Measurements from ENCODE around the gene SNTG2. TPM values are rescaled to one million over a fixed set of nuclear protein-coding genes. Genes with fewer than 3 reads are reported as not detected.
A peak's percentile ranks its signal among the peaks of the same experiment; 100 is the strongest.

The SNTG2 gene
- total RNA-seq, 4 donors from 2014 or later, result 3.3 to 7.4 (median 4.5) TPM

DNA sequence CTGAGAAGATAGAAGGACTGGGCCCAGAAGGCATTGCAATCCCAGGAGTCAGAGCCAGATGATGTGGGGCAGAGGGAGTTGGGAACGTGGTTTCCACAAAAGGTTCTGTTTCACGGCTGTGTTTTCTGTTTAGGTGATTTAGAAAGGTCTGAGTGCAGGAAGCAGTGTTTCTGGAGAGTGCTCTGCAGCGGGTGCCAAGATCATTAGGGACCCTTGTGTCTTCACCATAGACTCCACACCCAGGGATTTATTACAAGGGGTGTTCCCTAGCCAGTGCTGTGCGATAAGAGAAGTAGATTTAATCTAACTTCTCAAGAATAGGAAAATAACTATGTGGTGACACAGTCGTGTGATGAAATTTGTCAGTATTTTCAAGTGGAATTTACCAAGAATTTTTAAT is 241.5 kb downstream of the SNTG2 start:
- Histone ChIP-seq H3K4me3 (no peak overlapping the region), H3K9me3 (peaks cover 0 to 13% (median 8%) of the 10 kb centered on the region in 4 donors), H3K4me1 (no peaks in the 10 kb centered on the region), H3K36me3 (no peaks in the 10 kb centered on the region), H3K27me3 (no peaks in the 10 kb centered on the region), H3K27ac (replicated peaks in 1 of 4) (no peak overlapping the region)
- intact Hi-C loops (cut with DNase I), result no loop called here
- no peak for DNase-seq (ENCODE audit: extremely low spot score)
- 82% methylated on average over 5 of the region's 5 CpGs for WGBS
- TF ChIP-seq POLR2A (IDR thresholded peaks at IDR 0.05; ENCODE audit: low read depth) (no peak), EP300 (IDR thresholded peaks at IDR 0.05) (no peak), POLR2AphosphoS5 (IDR thresholded peaks at IDR 0.05) (no peak)
- TF ChIP-seq, protein P1, sequence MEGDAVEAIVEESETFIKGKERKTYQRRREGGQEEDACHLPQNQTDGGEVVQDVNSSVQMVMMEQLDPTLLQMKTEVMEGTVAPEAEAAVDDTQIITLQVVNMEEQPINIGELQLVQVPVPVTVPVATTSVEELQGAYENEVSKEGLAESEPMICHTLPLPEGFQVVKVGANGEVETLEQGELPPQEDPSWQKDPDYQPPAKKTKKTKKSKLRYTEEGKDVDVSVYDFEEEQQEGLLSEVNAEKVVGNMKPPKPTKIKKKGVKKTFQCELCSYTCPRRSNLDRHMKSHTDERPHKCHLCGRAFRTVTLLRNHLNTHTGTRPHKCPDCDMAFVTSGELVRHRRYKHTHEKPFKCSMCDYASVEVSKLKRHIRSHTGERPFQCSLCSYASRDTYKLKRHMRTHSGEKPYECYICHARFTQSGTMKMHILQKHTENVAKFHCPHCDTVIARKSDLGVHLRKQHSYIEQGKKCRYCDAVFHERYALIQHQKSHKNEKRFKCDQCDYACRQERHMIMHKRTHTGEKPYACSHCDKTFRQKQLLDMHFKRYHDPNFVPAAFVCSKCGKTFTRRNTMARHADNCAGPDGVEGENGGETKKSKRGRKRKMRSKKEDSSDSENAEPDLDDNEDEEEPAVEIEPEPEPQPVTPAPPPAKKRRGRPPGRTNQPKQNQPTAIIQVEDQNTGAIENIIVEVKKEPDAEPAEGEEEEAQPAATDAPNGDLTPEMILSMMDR (IDR thresholded peaks at IDR 0.05), result no peak

DNA sequence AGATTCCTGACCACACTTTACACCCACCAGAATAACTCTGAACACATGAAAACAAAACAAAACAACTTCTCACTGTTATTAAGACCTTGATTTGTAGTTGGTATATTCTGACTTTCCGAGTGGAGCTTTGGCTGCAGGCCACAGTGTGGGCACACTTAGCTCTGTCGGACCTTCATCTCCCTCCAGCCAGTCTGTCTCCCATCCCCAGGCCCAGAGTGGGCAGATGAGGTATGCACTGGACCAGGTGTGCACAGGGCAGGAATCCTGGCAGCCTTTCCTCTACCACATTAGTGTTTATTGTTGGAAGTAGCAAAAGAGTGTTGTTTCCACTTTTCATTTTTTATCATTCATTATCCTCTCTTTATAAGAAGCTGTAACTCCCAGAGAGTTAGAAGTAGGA is 243.2 kb downstream of the SNTG2 start:
- Histone ChIP-seq H3K4me3 (no peak overlapping the region), H3K9me3 (peaks cover 0 to 15% (median 9%) of the 10 kb centered on the region in 4 donors), H3K27me3 (no peaks in the 10 kb centered on the region), H3K36me3 (no peaks in the 10 kb centered on the region), H3K27ac (replicated peaks in 1 of 4) (no peak overlapping the region), H3K4me1 (no peaks in the 10 kb centered on the region)
- intact Hi-C loops (cut with DNase I), result no loop called here
- WGBS, result 57% methylated on average over 2 of the region's 2 CpGs
- TF ChIP-seq, protein P1 (IDR thresholded peaks at IDR 0.05), result no peak
- no peak for TF ChIP-seq EP300 (IDR thresholded peaks at IDR 0.05)
- TF ChIP-seq POLR2AphosphoS5 (IDR thresholded peaks at IDR 0.05), result no peak
- TF ChIP-seq POLR2A (IDR thresholded peaks at IDR 0.05; ENCODE audit: low read depth), result no peak
- DNase-seq (ENCODE audit: extremely low spot score), result peak; percentile 91

DNA sequence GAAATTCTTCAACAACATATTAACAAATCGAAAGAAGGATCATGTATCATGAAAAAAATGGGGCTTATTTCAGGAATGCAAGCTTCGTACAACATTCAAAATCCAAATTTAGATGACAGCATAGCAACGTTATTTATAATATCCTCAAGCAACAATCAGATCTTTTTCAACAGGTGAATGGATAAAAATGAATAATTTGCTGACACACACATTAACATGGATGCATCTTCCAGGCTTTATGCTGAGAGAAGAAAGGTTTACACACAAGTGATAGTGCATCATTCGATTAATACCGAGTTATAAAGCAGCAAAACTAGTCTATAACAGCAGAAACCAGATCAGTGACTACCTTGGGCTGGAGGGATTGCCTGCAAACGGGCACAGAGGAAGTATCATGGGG is 253.1 kb downstream of the SNTG2 start:
- no peak overlapping the region for H3K4me3 ChIP-seq
- no peak for TF ChIP-seq POLR2A (IDR thresholded peaks at IDR 0.05; ENCODE audit: low read depth)
- TF ChIP-seq POLR2AphosphoS5 (IDR thresholded peaks at IDR 0.05), result no peak
- no peak for TF ChIP-seq EP300 (IDR thresholded peaks at IDR 0.05)
- TF ChIP-seq, protein P1 (IDR thresholded peaks at IDR 0.05), result no peak

DNA sequence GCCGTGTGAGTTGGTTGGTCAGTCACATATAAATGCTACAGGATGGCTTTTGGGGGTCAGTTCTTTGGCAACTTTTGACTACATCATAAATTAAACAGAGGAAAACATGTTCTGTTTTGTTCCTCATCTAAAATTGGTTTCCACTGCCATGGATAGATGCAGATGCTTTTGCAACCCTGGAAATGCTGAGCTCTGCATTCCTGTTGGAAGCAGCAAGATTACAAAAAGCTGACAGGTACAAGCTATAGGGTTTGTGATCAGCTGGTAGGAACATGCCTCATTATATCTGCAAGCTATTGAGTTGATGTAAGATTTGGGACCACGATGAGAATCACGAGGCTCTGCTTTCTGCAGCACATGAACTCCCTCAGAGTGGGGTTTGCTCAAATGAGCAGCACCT is 255.2 kb downstream of the SNTG2 start:
- DNase-seq (ENCODE audit: extremely low spot score), result no peak
- WGBS, result 94% methylated on average over 3 of the region's 3 CpGs
- Histone ChIP-seq H3K36me3 (no peaks in the 10 kb centered on the region), H3K4me3 (no peak overlapping the region), H3K9me3 (peaks cover 0 to 15% (median 12%) of the 10 kb centered on the region in 4 donors), H3K27me3 (no peaks in the 10 kb centered on the region), H3K4me1 (no peaks in the 10 kb centered on the region), H3K27ac (replicated peaks in 1 of 4) (no peak overlapping the region)
- intact Hi-C loops (cut with DNase I), result no loop called here
- TF ChIP-seq EP300 (IDR thresholded peaks at IDR 0.05), result no peak
- no peak for TF ChIP-seq POLR2A (IDR thresholded peaks at IDR 0.05; ENCODE audit: low read depth)
- TF ChIP-seq POLR2AphosphoS5 (IDR thresholded peaks at IDR 0.05), result no peak
- TF ChIP-seq, protein P1 (IDR thresholded peaks at IDR 0.05), result no peak

More for the DNA sequence above, 253.1 kb downstream of the SNTG2 start:
- Histone ChIP-seq H3K4me1 (no peaks in the 10 kb centered on the region), H3K27ac (replicated peaks in 1 of 4) (no peak overlapping the region), H3K9me3 (peaks cover 0 to 19% (median 14%) of the 10 kb centered on the region in 4 donors), H3K27me3 (no peaks in the 10 kb centered on the region), H3K36me3 (no peaks in the 10 kb centered on the region)
- 83% methylated on average over 6 of the region's 6 CpGs for WGBS
- no peak for DNase-seq (ENCODE audit: extremely low spot score)
- intact Hi-C loops (cut with DNase I), result no loop called here

DNA sequence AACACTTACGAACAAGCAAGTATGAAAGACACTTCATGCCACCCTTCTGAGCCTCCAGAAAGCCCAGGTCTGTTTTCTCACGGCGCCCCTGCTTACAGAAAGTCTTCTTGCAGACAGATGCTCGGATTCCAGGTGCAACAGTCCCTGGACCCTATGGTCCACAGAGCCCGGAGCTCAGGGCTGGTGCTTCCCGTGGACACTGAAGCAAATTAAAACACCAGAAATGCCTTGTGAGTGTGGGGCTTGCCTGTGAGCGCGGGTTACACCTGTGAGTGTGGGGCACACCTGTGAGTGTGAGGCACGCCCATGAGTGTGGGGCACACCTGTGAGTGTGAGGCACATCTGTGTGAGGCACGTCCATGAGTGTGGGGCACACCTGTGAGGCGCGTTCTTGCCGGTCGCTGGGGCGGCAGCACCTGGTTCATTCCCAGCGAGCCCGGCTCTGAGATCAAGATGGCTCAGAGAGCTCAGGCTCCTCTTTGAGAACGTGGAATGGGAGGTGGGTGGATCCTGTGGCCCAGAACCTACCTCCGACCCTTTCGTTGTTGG is 257.4 kb downstream of the SNTG2 start:
- Histone ChIP-seq H3K36me3 (no peaks in the 10 kb centered on the region), H3K4me3 (no peak overlapping the region), H3K27me3 (no peaks in the 10 kb centered on the region), H3K4me1 (no peaks in the 10 kb centered on the region), H3K9me3 (no peaks in the 10 kb centered on the region), H3K27ac (replicated peaks in 1 of 4) (no peak overlapping the region)
- 77% methylated on average over 13 of the region's 20 CpGs for WGBS
- TF ChIP-seq POLR2AphosphoS5 (IDR thresholded peaks at IDR 0.05) (no peak), POLR2A (IDR thresholded peaks at IDR 0.05; ENCODE audit: low read depth) (no peak), EP300 (IDR thresholded peaks at IDR 0.05) (no peak)
- TF ChIP-seq, protein P1 (IDR thresholded peaks at IDR 0.05), result no peak
- peak; percentile 80 for DNase-seq (ENCODE audit: extremely low spot score)
- intact Hi-C loops (cut with DNase I), result no loop called here

Measured in esophagus muscularis mucosa (tissue), 4 donors.